Measurements from ENCODE around the gene AURKAIP1.

DNA sequence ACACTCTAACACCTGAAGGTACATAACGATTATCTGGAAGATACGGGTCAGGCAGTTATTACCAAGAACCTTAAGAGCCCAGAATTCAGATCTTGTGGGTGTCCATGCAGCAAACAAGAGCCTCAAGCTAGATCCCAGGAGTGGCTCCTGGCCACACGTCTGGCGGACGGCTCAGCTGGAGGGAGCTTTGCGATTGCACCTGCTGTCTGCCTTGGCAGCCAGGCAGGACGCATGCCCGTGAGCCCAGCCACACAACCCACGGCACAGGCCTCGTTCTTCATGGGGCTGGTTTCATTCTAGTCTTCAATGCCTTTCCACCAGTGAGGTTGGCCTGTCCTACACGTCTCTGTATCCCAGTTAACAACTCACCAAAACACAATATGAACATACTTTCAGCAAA lies 18.4 kb upstream of the AURKAIP1 start:
- TF ChIP-seq, protein P1, sequence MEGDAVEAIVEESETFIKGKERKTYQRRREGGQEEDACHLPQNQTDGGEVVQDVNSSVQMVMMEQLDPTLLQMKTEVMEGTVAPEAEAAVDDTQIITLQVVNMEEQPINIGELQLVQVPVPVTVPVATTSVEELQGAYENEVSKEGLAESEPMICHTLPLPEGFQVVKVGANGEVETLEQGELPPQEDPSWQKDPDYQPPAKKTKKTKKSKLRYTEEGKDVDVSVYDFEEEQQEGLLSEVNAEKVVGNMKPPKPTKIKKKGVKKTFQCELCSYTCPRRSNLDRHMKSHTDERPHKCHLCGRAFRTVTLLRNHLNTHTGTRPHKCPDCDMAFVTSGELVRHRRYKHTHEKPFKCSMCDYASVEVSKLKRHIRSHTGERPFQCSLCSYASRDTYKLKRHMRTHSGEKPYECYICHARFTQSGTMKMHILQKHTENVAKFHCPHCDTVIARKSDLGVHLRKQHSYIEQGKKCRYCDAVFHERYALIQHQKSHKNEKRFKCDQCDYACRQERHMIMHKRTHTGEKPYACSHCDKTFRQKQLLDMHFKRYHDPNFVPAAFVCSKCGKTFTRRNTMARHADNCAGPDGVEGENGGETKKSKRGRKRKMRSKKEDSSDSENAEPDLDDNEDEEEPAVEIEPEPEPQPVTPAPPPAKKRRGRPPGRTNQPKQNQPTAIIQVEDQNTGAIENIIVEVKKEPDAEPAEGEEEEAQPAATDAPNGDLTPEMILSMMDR (IDR thresholded peaks at IDR 0.05) = no peak
- TF ChIP-seq POLR2A (IDR thresholded peaks at IDR 0.05) = no peak

All from testis (tissue), 2 donors.